CD4-positive, alpha-beta T cell (primary cell): ENCODE measurements around the gene LKAAEAR1. TPM values are rescaled to one million over a fixed set of nuclear protein-coding genes. Genes with fewer than 3 reads are reported as not detected.

ENCODE experiments used
- ATAC-seq: fragments of 200-7000 bp; cut with Tn5 transposase; one replicate; pipeline ENCODE4 v1.10.0; 2022; ENCODE audit warnings: mild to moderate bottlenecking; ENCODE audit not compliant: poor library complexity
- CTCF ChIA-PET: fragments of 350-600 bp; sonication (Branson Sonifier 250); formaldehyde crosslinking; loops from one replicate; lab custom pipeline; 2021; ENCODE audit warnings: antibody characterized with exemption, inconsistent platforms; lab: Charles Lee
- POLR2A ChIA-PET: fragments of 350-600 bp; sonication (Branson Sonifier 250); formaldehyde crosslinking; loops from one replicate; lab custom pipeline; 2021; ENCODE audit warnings: antibody characterized with exemption, inconsistent platforms; lab: Charles Lee
- DNase-seq, 14 experiments: peaks; one replicate each; pipeline ENCODE4 v3.0.0-alpha.2; 2013 to 2020; ENCODE audit warnings: mixed read lengths in 2 of 14
- H3K27ac ChIP-seq, 2 donors: one replicate each; pipeline versions ENCODE4 v1.5.1 to v1.7.0; 2013; ENCODE audit warnings: low read length in 2 of 2, low read depth in 1 of 2, mild to moderate bottlenecking in 1 of 2
- H3K27me3 ChIP-seq, 2 experiments: 1 replicate in 1 of 2; 2 replicates in 1 of 2; pipeline versions ENCODE4 v1.6.1 to v1.7.0; 2013; ENCODE audit warnings: low read length in 2 of 2, control low read depth in 1 of 2, mild to moderate bottlenecking in 1 of 2, moderate library complexity in 1 of 2; ENCODE audit not compliant: insufficient read depth in 2 of 2, control insufficient read depth in 1 of 2
- H3K36me3 ChIP-seq: one replicate; pipeline ENCODE4 v1.6.1; 2013; ENCODE audit warnings: low read length, control low read depth; ENCODE audit not compliant: insufficient read depth
- H3K4me1 ChIP-seq: one replicate; pipeline ENCODE4 v1.6.1; 2013; ENCODE audit warnings: low read length, control low read depth; ENCODE audit not compliant: insufficient read depth
- H3K4me3 ChIP-seq: one replicate; pipeline ENCODE4 v1.5.1; 2013; ENCODE audit warnings: mild to moderate bottlenecking, low read length, moderate library complexity
- H3K9me3 ChIP-seq, 2 experiments: 1 replicate in 1 of 2; 2 replicates in 1 of 2; pipeline versions ENCODE4 v1.6.1 to v1.7.0; 2013; ENCODE audit warnings: low read length in 2 of 2, mild to moderate bottlenecking in 2 of 2, control low read depth in 1 of 2, moderate library complexity in 1 of 2; ENCODE audit not compliant: control insufficient read depth in 1 of 2, insufficient read depth in 1 of 2
- H3K27ac Mint-ChIP-seq: one replicate; pipeline ENCODE4 v1.8.0; 2020; ENCODE audit warnings: mixed read lengths
- H3K27me3 Mint-ChIP-seq: one replicate; pipeline ENCODE4 v1.8.0; 2021; ENCODE audit warnings: mixed read lengths
- H3K36me3 Mint-ChIP-seq: one replicate; pipeline ENCODE4 v1.8.0; 2021; ENCODE audit warnings: low read depth, mixed read lengths
- H3K4me1 Mint-ChIP-seq: one replicate; pipeline ENCODE4 v1.8.0; 2021; ENCODE audit warnings: low read depth, mixed read lengths
- H3K4me3 Mint-ChIP-seq: one replicate; pipeline ENCODE4 v1.8.0; 2020; ENCODE audit warnings: mild to moderate bottlenecking, mixed read lengths
- H3K9me3 Mint-ChIP-seq: one replicate; pipeline ENCODE4 v1.8.0; 2020; ENCODE audit warnings: mixed read lengths
- CTCF ChIP-seq: fragments of 200-600 bp; IDR thresholded peaks from one replicate; pipeline ENCODE4 v1.8.0; 2022; ENCODE audit warnings: antibody characterized with exemption, mild to moderate bottlenecking
- intact Hi-C, 2 experiments: fragments of 100-400 bp; cut with DNase I in 1 of 2; cut with micrococcal nuclease in 1 of 2; formaldehyde crosslinking; loops; one replicate each; pipeline versions ENCODE4 v1.15.1 to v1.9.0; 2023 to 2025; cut with DNase I, micrococcal nuclease
- total RNA-seq, 174 experiments: library from RNA in 2 of 174; stranded (reverse) in 2 of 174; gene quantifications; one replicate each; pipeline ENCODE4 v1.2.3 and lab custom pipeline; 2021 to 2026

Gene LKAAEAR1
- total RNA-seq, 2 experiments from 2014 or later = 0.30 to 0.39 TPM

GRCh38 chr20:64075556-64075955 lies 8.6 kb downstream of the LKAAEAR1 start:
- intact Hi-C loops = loop anchor here in 1 of 2 experiments (5.0 kb wide), 1 partner anchor 33 kb away; no protein-coding TSS in a partner anchor
- ChIA-PET CTCF (interaction anchor here (3.0 kb wide), 1 partner anchor 37 kb away, joined by 12 read pairs; no protein-coding TSS in a partner anchor), POLR2A (interaction anchor here (1.4 to 3.2 kb wide), 2 partner anchors 9 to 95 kb away, joined by 3 to 13 read pairs; partner anchors contain the start of gene PRPF6)
- no peaks in the 10 kb centered on the region for H3K27me3 ChIP-seq
- H3K27ac Mint-ChIP-seq = peak overlapping the region; percentile 24
- no peak for TF ChIP-seq CTCF
- H3K4me1 Mint-ChIP-seq = peaks cover 18% of the 10 kb centered on the region
- H3K9me3 ChIP-seq = no peaks in the 10 kb centered on the region
- peaks cover 39% of the 10 kb centered on the region for H3K4me1 ChIP-seq
- H3K4me3 ChIP-seq = no peak overlapping the region
- H3K9me3 Mint-ChIP-seq = no peaks in the 10 kb centered on the region
- H3K4me3 Mint-ChIP-seq = peak overlapping the region; percentile 39
- peaks cover 33% of the 10 kb centered on the region for H3K36me3 Mint-ChIP-seq
- H3K27me3 Mint-ChIP-seq = no peaks in the 10 kb centered on the region
- H3K36me3 ChIP-seq = peaks cover 50% of the 10 kb centered on the region
- no peak for DNase-seq
- ATAC-seq = no peak
- H3K27ac ChIP-seq = no peak overlapping the region

DNA sequence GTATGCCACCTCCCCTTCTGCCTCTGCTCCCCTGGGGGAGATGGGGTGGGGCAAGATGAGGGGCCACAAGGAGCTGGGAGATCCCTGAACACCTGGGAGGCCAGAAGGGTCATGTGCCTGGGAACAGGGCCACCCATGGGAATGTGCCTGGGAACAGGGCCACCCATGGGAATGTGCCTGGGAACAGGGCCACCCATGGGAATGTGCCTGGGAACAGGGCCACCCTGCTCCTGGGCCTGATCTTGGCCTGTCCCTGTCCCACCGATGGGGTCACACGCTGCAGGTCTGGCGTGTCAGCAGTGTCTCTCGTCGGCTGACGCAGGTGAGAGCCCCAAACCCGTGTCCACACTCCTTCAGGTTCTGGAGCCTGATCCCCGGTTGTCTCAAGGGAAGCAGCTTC lies 9.2 kb downstream of the LKAAEAR1 start:
- H3K27ac Mint-ChIP-seq = peak overlapping the region; percentile 24
- ATAC-seq (no peak), DNase-seq (no peak)
- H3K36me3 Mint-ChIP-seq = peaks cover 33% of the 10 kb centered on the region
- ChIA-PET CTCF (no interaction called here), POLR2A (interaction anchor here (3.2 kb wide), 1 partner anchor 9 kb away, joined by 13 read pairs; no protein-coding TSS in a partner anchor)
- H3K4me3 Mint-ChIP-seq = no peak overlapping the region
- Histone ChIP-seq H3K36me3 (peaks cover 50% of the 10 kb centered on the region), H3K4me1 (peaks cover 39% of the 10 kb centered on the region), H3K27me3 (no peaks in the 10 kb centered on the region), H3K9me3 (no peaks in the 10 kb centered on the region), H3K27ac (no peak overlapping the region), H3K4me3 (no peak overlapping the region)
- intact Hi-C loops = loop anchor here in 1 of 2 experiments (5.0 kb wide), 1 partner anchor 33 kb away; no protein-coding TSS in a partner anchor
- peaks cover 13% of the 10 kb centered on the region for H3K4me1 Mint-ChIP-seq
- H3K9me3 Mint-ChIP-seq = no peaks in the 10 kb centered on the region
- H3K27me3 Mint-ChIP-seq = no peaks in the 10 kb centered on the region
- TF ChIP-seq CTCF = no peak

DNA sequence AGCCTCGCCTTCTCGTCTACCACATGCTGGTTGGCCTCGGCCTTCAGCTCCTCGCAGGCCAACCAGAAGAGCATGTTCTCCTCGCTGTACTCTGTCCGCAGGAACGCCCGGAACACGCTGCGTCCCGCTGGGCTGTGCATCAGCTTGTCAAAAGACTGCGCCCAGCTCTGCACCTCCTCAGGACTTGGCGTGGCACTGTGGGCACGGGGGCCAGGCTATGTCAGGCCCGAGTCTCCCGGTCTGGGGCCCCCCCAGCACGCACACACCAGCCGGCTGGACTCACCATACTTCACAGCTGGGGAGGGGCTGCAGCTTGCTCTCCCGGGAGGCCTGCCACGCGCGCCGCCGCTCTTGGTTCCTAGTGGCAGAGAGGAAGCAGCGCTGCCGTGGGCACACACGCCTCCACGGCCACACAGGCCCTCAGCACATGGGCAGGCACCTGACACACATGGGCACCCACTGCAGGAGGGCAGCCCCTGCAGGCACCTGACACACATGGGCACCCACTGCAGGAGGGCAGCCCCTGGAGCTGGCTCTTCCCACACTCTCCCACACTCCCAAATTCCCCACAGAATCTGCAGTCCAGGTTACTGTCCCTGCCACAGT lies 9.9 kb downstream of the LKAAEAR1 start:
- no peaks in the 10 kb centered on the region for H3K9me3 Mint-ChIP-seq
- no peak for TF ChIP-seq CTCF
- ATAC-seq (no peak), DNase-seq (no peak)
- intact Hi-C loops = no loop called here
- Histone ChIP-seq H3K36me3 (peaks cover 50% of the 10 kb centered on the region), H3K27ac (no peak overlapping the region), H3K4me1 (peaks cover 45% of the 10 kb centered on the region), H3K27me3 (no peaks in the 10 kb centered on the region), H3K9me3 (no peaks in the 10 kb centered on the region), H3K4me3 (no peak overlapping the region)
- H3K4me1 Mint-ChIP-seq = peaks cover 13% of the 10 kb centered on the region
- no peaks in the 10 kb centered on the region for H3K27me3 Mint-ChIP-seq
- H3K36me3 Mint-ChIP-seq = peaks cover 33% of the 10 kb centered on the region
- POLR2A ChIA-PET = no interaction called here
- no peak overlapping the region for H3K27ac Mint-ChIP-seq
- CTCF ChIA-PET = no interaction called here
- H3K4me3 Mint-ChIP-seq = no peak overlapping the region
